SKM-1 treated with dmso at 0.1 percent for 144 hours (cell line): Measurements from ENCODE around the gene PPIP5K2.

ENCODE experiments used
- DNase-seq: peaks from one replicate; lab custom pipeline; 2025; ENCODE audit not compliant: unreplicated experiment; lab: John Stamatoyannopoulos, UW

Gene PPIP5K2

GRCh38 chr5:103235891-103236290, 115.8 kb downstream of the PPIP5K2 start:
- DNase-seq, result no peak

GRCh38 chr5:103237778-103238177, 117.7 kb downstream of the PPIP5K2 start:
- DNase-seq, result no peak

DNA sequence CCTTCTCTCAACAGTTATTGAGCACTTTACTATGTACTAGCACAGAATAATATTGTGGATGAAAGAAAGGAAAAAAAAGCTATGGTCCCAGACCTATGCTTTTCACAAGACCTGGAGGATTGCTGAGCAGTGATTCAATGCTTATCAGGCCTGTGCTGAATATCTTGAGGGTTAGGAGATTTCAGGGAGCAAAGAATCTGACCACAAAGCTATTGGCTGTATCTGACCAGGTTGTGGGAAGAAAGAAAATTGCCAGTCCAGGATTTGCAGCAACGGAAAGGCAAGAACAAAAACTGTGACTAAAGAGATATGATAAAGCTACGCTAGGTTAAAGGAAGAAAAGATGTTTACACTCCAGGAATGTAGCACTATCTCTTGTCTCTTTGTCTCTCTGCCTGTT, 123.6 kb downstream of the PPIP5K2 start:
- DNase-seq, result no peak

DNA sequence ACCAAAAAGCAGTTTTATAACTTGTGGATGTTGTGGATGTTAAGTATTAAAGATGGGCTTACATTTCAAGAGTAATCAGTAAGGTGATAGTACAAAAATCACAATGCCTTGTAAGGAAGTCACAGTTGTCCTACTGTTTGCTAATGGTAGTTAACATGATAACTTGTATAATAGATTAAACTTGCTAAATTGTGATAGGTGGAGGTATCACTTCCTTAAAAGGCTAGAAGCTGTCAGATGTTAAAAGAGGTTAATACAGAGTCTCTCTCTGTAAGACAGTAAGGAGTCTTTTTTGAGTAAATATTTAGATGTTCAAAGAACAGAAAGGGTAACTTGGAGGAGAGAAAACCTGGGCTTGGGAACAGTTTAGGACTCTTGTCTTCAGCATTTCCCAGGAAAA, 124.3 kb downstream of the PPIP5K2 start:
- no peak for DNase-seq

GRCh38 chr5:103245761-103246160, 125.7 kb downstream of the PPIP5K2 start:
- DNase-seq, result no peak

- DNase-seq, result no peak
Measured at GRCh38 chr5:103247118-103247517, 127.0 kb downstream of the PPIP5K2 start.

DNA sequence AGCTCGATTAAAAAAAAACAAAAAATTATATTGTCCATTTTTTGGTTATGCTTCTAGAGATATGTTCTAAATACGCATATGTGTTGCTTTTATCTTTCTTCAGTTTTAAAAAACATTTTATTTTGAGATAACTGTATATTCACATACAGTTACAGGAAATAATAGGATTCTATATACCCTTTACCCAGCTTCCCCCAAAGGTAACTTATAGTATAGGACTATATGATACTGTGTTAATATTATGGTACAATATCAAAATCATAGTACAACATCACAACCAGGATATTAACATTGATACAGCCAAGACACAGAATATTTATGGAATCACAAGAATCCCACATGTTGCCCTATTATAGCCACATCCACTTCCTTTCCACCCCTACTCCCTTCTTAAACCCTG, 129.0 kb downstream of the PPIP5K2 start:
- no peak for DNase-seq

DNA sequence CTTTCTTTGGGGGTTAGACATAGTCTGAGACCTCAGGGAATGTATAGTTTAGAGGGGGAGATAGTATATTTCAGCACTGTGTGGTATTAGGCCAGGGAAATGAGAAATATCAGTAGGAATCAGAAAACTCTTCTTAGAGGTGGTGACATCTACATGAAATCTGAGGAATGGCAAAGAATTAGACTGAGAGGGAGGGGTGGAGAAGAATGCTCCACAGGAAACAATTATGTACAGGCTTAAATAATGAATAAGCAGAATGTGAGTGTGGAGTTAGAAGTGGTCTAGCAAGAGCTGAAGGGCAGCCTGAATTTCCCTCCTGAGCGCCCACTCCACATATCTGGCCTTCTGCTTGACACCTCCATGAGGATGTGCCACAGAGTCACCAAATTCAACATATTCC, 134.8 kb downstream of the PPIP5K2 start:
- DNase-seq, result no peak

DNA sequence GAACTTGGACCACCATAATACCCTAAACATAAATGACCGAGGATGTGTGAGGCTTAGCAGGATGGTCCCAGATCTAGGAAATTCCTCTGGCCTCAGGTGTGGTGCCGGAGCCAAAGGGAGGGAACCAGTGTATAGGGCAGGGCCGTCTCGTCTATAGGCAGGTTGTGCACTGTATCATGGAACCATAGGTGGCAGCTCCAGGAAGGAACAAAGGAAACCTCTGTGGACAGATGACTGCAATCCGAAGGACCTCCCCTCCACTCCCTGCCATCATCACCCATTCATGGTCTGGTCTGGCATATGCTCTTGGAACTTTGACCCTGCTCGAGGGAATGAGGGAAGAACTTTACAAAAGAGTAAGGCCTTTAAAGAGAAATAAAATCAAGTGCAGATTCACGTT, 135.6 kb downstream of the PPIP5K2 start:
- DNase-seq, result no peak

DNA sequence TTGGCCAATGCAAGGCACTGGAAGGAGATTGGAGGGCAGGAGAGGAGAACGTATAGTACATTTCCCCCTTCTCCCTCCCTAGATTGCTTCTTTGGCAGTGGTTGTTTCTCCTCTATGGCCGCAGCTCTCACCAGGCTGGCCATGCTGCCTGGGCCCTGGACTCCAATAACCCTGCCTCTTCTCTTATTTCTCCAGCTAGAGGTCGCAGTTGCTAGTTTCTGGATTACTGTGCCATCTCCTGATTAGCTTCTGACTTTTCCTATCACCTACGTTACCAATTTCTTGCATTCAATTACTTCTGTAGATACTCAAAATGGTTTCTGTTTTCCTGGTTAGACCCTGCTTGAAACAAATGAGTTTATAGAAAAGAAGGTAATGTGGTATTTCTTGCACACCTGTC, 136.1 kb downstream of the PPIP5K2 start:
- DNase-seq, result no peak

GRCh38 chr5:103258368-103258956, 138.4 kb downstream of the PPIP5K2 start, which contains the start of gene MACIR:
Gene MACIR (plus strand): TSS chr5:103258763. CDS start chr5:103275920, 17,157 bp downstream.
- DNase-seq, result peak; percentile 97

- DNase-seq, result peak; percentile 68
Measured at GRCh38 chr5:103258957-103259704, 139.0 kb downstream of the PPIP5K2 start.

GRCh38 chr5:103259705-103260355, 139.7 kb downstream of the PPIP5K2 start:
- no peak for DNase-seq

DNA sequence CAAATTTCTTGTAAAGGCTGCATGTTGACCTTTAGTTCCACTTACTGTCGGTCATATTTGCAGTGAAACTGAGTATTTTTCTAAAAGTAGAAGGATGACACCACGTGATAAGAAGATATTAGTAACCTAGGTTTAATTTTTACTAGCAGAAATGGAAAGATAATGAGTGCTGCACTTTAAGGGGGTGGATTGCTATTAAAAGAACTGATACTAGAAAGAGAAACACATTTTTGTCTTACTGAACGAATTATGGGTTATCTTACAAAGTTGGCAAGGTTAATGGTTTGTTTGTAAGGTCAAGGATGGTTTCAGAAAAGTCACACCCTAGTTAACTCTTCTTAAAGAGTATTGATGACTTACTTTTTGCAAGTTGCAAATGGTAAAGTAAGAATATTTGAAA, 140.8 kb downstream of the PPIP5K2 start:
- DNase-seq, result no peak
